B cell (primary cell): ENCODE measurements around the gene RAB4A.

ENCODE experiments used
- CTCF ChIP-seq: fragments of 200-600 bp; IDR thresholded peaks from one replicate; pipeline ENCODE4 v1.8.0; 2022; ENCODE audit warnings: antibody characterized with exemption, mild to moderate bottlenecking
- EZH2 ChIP-seq: IDR thresholded peaks from 2 replicates; pipeline ENCODE4 v1.6.1; 2012; ENCODE audit warnings: borderline replicate concordance, low read depth, mild to moderate bottlenecking, moderate library complexity, low read length; ENCODE audit not compliant: insufficient read depth, poor library complexity, severe bottlenecking

GRCh38 chr1:229228522-229228921 lies 42.4 kb upstream of the RAB4A start:
- no peak for TF ChIP-seq CTCF
- no peak for TF ChIP-seq EZH2
